ENCODE results near the gene VWA2. TPM values are rescaled to one million over a fixed set of nuclear protein-coding genes. Genes with fewer than 3 reads are reported as not detected.
A peak's percentile ranks its signal among the peaks of the same experiment; 100 is the strongest.

The VWA2 gene
- total RNA-seq, 1 experiment from 2014 or later: 1.6 TPM

- Histone ChIP-seq H3K23ac (ENCODE audit: insufficient read length, low read depth, low read length) (no peak overlapping the region), H2BK120ac (ENCODE audit: low read depth, low read length, poor library complexity, severe bottlenecking) (no peak overlapping the region), H2BK15ac (ENCODE audit: low read depth, low read length) (no peak overlapping the region), H3K79me2 (ENCODE audit: insufficient read depth, low read length) (no peaks in the 10 kb centered on the region), H3K9ac (ENCODE audit: extremely low read depth, insufficient read length, low read length) (no peak overlapping the region), H3K4ac (ENCODE audit: low read depth, low read length) (no peak overlapping the region), H3T11ph (ENCODE audit: low read length) (no peak overlapping the region), H3K4me1 (ENCODE audit: insufficient read depth, low read length) (no peaks in the 10 kb centered on the region), H2BK5ac (ENCODE audit: insufficient read length, low read length) (no peak overlapping the region), H4K91ac (ENCODE audit: insufficient read length, low read depth, low read length) (no peak overlapping the region), H3K4me2 (ENCODE audit: insufficient read depth, insufficient read length, low read length) (no peak overlapping the region), H3K18ac (ENCODE audit: insufficient read length, low read depth, low read length) (no peak overlapping the region), H3K27me3 (ENCODE audit: insufficient read depth, low read length) (no peaks in the 10 kb centered on the region), H3K14ac (ENCODE audit: insufficient read depth, low read length) (no peak overlapping the region; the same call in 1 of the 2 replicates), H3K79me1 (ENCODE audit: insufficient read depth, low read depth, low read length, poor library complexity, severe bottlenecking) (no peaks in the 10 kb centered on the region), H2AK5ac (ENCODE audit: insufficient read length, low read length) (no peak overlapping the region), H3K56ac (ENCODE audit: insufficient read length, low read depth, low read length) (no peak overlapping the region), H2AFZ (ENCODE audit: low read length) (no peak overlapping the region), H4K5ac (ENCODE audit: insufficient read length, low read depth, low read length) (no peak overlapping the region), H2BK12ac (ENCODE audit: insufficient read length, low read depth, low read length) (no peak overlapping the region), H3K23me2 (ENCODE audit: insufficient read length, low read depth, low read length, poor library complexity, severe bottlenecking) (no peaks in the 10 kb centered on the region), H3K9me3 (ENCODE audit: control insufficient read depth, low read depth, low read length) (no peaks in the 10 kb centered on the region), H3K27ac (ENCODE audit: insufficient read length, low read depth, low read length) (no peak overlapping the region), H2BK20ac (ENCODE audit: low read depth, low read length, poor library complexity, severe bottlenecking) (no peak overlapping the region), H4K8ac (replicated peaks; ENCODE audit: insufficient read length, low read depth, low read length) (no peak overlapping the region), H4K20me1 (ENCODE audit: control insufficient read depth, insufficient read depth, insufficient read length) (no peaks in the 10 kb centered on the region)
- no peak for DNase-seq
- peaks cover 3 to 4% of the 10 kb centered on the region in 2 experiments; a peak in 2 of 4 replicates for H3K4me1 Mint-ChIP-seq
- H3K27me3 Mint-ChIP-seq (ENCODE audit: low read depth): peaks cover 3% of the 10 kb centered on the region
- no peaks in the 10 kb centered on the region for H3K9me3 Mint-ChIP-seq
- peak overlapping the region in 1 of 3 experiments; percentile 47; a peak in 1 of 7 replicates for H3K27ac Mint-ChIP-seq
- TF ChIP-seq, protein P1, sequence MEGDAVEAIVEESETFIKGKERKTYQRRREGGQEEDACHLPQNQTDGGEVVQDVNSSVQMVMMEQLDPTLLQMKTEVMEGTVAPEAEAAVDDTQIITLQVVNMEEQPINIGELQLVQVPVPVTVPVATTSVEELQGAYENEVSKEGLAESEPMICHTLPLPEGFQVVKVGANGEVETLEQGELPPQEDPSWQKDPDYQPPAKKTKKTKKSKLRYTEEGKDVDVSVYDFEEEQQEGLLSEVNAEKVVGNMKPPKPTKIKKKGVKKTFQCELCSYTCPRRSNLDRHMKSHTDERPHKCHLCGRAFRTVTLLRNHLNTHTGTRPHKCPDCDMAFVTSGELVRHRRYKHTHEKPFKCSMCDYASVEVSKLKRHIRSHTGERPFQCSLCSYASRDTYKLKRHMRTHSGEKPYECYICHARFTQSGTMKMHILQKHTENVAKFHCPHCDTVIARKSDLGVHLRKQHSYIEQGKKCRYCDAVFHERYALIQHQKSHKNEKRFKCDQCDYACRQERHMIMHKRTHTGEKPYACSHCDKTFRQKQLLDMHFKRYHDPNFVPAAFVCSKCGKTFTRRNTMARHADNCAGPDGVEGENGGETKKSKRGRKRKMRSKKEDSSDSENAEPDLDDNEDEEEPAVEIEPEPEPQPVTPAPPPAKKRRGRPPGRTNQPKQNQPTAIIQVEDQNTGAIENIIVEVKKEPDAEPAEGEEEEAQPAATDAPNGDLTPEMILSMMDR (conservative IDR thresholded peaks at IDR 0.05): no peak
- no peaks in the 10 kb centered on the region for H3K36me3 Mint-ChIP-seq (ENCODE audit: insufficient read depth in 1 of 3, low read depth in 3 of 3)
- H3K4me3 Mint-ChIP-seq: no peak overlapping the region
- WGBS (ENCODE audit: extremely low coverage, insufficient read length, low lambda C conversion rate): no CpG with 5 or more reads among the region's 15 CpGs
Observed at GRCh38 chr10:114327537-114328440, 88.7 kb downstream of the VWA2 start.
